ENCODE data around the gene SOX30. TPM values are rescaled to one million over a fixed set of nuclear protein-coding genes. Genes with fewer than 3 reads are reported as not detected.

The SOX30 gene
- total and polyA plus RNA-seq, 2 of the 13 experiments (the other 11 are each of a cell fraction or from before 2014, with no cell fraction given) = 0.05 TPM; not detected in 1

DNA sequence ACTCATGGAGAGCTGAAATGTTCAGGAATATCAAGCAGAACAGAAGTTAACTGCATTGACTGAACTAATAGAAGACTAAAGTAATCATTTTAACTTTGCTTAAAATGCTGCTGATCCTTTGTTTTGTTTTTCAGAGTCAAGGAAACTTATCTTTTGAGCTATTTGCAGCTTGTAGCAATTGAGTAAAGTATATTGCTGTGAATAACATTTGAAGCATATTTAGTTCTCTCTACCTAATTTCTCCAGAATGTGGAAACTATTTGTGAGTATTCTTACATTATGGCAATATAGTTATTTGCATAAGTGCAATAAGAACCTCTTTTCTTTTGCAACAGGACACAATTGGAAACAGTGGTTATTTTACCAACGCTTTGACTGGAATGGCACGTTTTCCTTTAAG is 5.3 kb upstream of the SOX30 start:
- ChIA-PET CTCF (ENCODE audit: low intra/inter-chr PET ratio, low total read pairs) (no interaction called here), POLR2A (no interaction called here)
- H4K20me1 ChIP-seq (ENCODE audit: insufficient read depth, low read length) = no peaks in the 10 kb centered on the region
- no TSS peak for BruUV-seq (replicated peaks)
- no peaks in the 10 kb centered on the region for H3K36me3 ChIP-seq (replicated peaks in 1 of 2; ENCODE audit: control insufficient read depth in 1 of 2, insufficient read depth in 2 of 2, low read length in 2 of 2)
- no peaks in the 10 kb centered on the region for H3K4me1 ChIP-seq (ENCODE audit: insufficient read depth, low read length)
- H3K9ac ChIP-seq (ENCODE audit: insufficient read depth, low read depth, low read length) = no peak overlapping the region
- ATAC-seq (no peak), FAIRE-seq (no peak), DNase-seq (ENCODE audit: low spot score) (no peak)
- H2AFZ ChIP-seq (ENCODE audit: low read length) = no peak overlapping the region
- H3K27ac ChIP-seq (ENCODE audit: extremely low read length, insufficient read depth, low read length) = no peak overlapping the region
- intact Hi-C loops (cut with micrococcal nuclease; ENCODE audit: unreplicated experiment) = no loop called here
- no peak overlapping the region for H3K4me2 ChIP-seq (ENCODE audit: low read depth, low read length)
- no peak overlapping the region for H3K4me3 ChIP-seq (replicated peaks in 1 of 3; ENCODE audit: insufficient read depth in 1 of 3, low read depth in 2 of 3, low read length in 3 of 3)
- in situ Hi-C loops (cut with HindIII; ENCODE audit: extremely low pct_ligation_motif_present, low pct_unique_long_range_greater_than_20kb) = no loop called here
- H3K9me3 ChIP-seq (ENCODE audit: low read length) = peaks cover 4% of the 10 kb centered on the region; the same call in 1 of the 2 replicates
- WGBS (ENCODE audit: low lambda C conversion rate) = 26% methylated on average over 2 of the region's 2 CpGs
- peaks cover 0 to 5% of the 10 kb centered on the region in 2 experiments; a peak in 1 of 5 replicates for H3K27me3 ChIP-seq (ENCODE audit: control insufficient read depth in 1 of 2, insufficient read depth in 2 of 2, low read length in 2 of 2)
- no peaks in the 10 kb centered on the region for H3K79me2 ChIP-seq (ENCODE audit: insufficient read depth, low read length)
- TF ChIP-seq ZNF333 (CRISPR knock-in tag; IDR thresholded peaks at IDR 0.05; ENCODE audit: borderline replicate concordance) (no peak), ZNF615 (CRISPR knock-in tag; IDR thresholded peaks at IDR 0.05; ENCODE audit: borderline replicate concordance) (no peak), MXD1 (CRISPR knock-in tag; IDR thresholded peaks at IDR 0.05) (no peak), ZBTB10 (CRISPR knock-in tag; IDR thresholded peaks at IDR 0.05; ENCODE audit: borderline replicate concordance) (no peak), CC2D1A (CRISPR knock-in tag; IDR thresholded peaks at IDR 0.05) (no peak), HIVEP1 (CRISPR knock-in tag; IDR thresholded peaks at IDR 0.05) (no peak), RXRB (CRISPR knock-in tag; IDR thresholded peaks at IDR 0.05; ENCODE audit: borderline replicate concordance) (no peak), SNAI1 (CRISPR knock-in tag; IDR thresholded peaks at IDR 0.05; ENCODE audit: borderline replicate concordance) (no peak), E2F1 (CRISPR knock-in tag; IDR thresholded peaks at IDR 0.05) (no peak), PLRG1 (conservative IDR thresholded peaks at IDR 0.05) (no peak), ZNF678 (CRISPR knock-in tag; IDR thresholded peaks at IDR 0.05) (no peak), SNAPC2 (CRISPR knock-in tag; IDR thresholded peaks at IDR 0.05) (no peak), ZNF296 (CRISPR knock-in tag; conservative IDR thresholded peaks at IDR 0.05) (no peak), CCDC6 (CRISPR knock-in tag; IDR thresholded peaks at IDR 0.05) (no peak)
- TF ChIP-seq, protein P1, sequence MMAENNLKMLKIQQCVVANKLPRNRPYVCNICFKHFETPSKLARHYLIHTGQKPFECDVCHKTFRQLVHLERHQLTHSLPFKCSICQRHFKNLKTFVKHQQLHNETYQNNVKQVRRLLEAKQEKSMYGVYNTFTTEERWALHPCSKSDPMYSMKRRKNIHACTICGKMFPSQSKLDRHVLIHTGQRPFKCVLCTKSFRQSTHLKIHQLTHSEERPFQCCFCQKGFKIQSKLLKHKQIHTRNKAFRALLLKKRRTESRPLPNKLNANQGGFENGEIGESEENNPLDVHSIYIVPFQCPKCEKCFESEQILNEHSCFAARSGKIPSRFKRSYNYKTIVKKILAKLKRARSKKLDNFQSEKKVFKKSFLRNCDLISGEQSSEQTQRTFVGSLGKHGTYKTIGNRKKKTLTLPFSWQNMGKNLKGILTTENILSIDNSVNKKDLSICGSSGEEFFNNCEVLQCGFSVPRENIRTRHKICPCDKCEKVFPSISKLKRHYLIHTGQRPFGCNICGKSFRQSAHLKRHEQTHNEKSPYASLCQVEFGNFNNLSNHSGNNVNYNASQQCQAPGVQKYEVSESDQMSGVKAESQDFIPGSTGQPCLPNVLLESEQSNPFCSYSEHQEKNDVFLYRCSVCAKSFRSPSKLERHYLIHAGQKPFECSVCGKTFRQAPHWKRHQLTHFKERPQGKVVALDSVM (CRISPR knock-in tag; IDR thresholded peaks at IDR 0.05) = no peak
- TF ChIP-seq, protein P2, sequence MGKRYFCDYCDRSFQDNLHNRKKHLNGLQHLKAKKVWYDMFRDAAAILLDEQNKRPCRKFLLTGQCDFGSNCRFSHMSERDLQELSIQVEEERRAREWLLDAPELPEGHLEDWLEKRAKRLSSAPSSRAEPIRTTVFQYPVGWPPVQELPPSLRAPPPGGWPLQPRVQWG (CRISPR knock-in tag; IDR thresholded peaks at IDR 0.05; ENCODE audit: borderline replicate concordance, low read depth) = no peak

All from HepG2 (cell line).